ENCODE data around the gene MED4. TPM values are rescaled to one million over a fixed set of nuclear protein-coding genes. Genes with fewer than 3 reads are reported as not detected.
A peak's percentile ranks its signal among the peaks of the same experiment; 100 is the strongest.

MED4 gene
- total and polyA plus RNA-seq, 10 donors = 35.7 to 61.7 (median 43.0) TPM

DNA sequence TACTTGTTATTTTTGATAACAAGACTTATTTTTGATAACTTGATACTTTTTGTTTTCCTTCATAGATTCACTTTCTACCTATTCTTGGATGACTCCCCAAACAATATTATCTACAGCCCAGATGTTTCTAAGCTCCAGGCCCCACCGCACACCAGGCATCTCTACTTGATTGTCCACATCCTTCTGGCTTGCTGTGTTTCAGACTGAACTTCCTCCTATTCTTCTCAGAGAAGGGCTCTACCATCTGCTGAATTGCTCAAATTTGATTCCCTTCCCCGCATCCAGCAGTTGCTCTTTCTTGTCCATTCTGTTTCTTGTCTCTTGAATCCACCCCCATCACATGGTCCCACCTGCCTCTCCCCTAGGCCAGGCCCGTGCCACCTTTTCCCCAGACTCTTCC, 44.4 kb downstream of the MED4 start:
- no peak overlapping the region for H3K27ac ChIP-seq
- intact Hi-C loops (cut with DNase I; ENCODE audit: low total_unique reads) = no loop called here

DNA sequence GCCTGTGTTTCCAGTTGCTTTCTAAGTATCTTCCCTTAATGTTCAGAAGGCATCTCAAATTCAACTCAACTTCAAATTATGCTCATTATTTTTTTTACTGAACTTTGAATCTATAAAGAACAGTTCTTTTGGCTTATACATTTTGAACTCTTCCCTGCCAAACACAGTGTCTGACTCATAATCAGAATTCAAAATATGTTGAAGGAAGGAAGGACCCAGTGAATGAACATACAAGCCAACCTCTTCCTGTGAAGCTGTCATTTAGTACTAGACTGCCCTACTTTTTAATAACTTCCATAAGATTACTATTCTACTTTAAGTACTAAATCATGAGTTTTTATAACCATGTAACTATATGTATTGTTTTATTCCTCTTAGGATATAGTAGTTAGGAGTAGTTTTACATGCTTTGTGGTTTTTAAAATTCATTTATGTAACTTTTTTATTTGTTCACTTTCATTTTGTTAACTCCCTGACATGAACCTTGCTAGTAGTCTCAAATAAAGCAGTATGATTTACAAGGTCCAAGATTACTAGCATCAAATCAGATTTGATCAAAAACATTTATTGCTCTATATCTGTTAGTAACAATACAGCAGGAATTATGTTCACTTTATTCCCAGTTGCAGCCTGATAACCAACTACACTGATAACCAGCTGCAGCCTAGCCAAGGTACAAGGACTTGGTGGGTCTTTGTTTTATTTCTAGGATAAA, 51.0 kb downstream of the MED4 start:
- H3K27ac ChIP-seq = peak overlapping the region in 2 of 8 donors; percentile 24 to 37
- no peaks in the 10 kb centered on the region for H3K9me3 ChIP-seq
- intact Hi-C loops (cut with DNase I; ENCODE audit: low total_unique reads) = no loop called here
- no peak overlapping the region for H3K4me3 ChIP-seq
- H3K27me3 ChIP-seq (replicated peaks in 1 of 7) = no peaks in the 10 kb centered on the region
- H3K4me1 ChIP-seq = peaks cover 0 to 3% (median 2%) of the 10 kb centered on the region in 6 donors
- H3K36me3 ChIP-seq = peaks cover 0 to 59% (median 16%) of the 10 kb centered on the region in 6 donors
- DNase-seq = no peak
- no peak for TF ChIP-seq POLR2A (IDR thresholded peaks at IDR 0.05)
- TF ChIP-seq POLR2AphosphoS5 (IDR thresholded peaks at IDR 0.05) = no peak
- TF ChIP-seq CTCF (IDR thresholded peaks at IDR 0.05 in 8 of 11, conservative IDR thresholded peaks at IDR 0.05 in 3 of 11) = no peak

More for the DNA sequence above, 44.4 kb downstream of the MED4 start:
- Histone ChIP-seq H3K4me3 (no peak overlapping the region), H3K9me3 (no peaks in the 10 kb centered on the region), H3K36me3 (peaks cover 0 to 94% (median 39%) of the 10 kb centered on the region in 6 donors), H3K27me3 (replicated peaks in 1 of 7) (no peaks in the 10 kb centered on the region), H3K4me1 (no peaks in the 10 kb centered on the region)
- 81 to 86% (median 83%) methylated on average over 3 of the region's 3 CpGs for WGBS, 5 donors
- no peak for DNase-seq
- TF ChIP-seq POLR2AphosphoS5 (IDR thresholded peaks at IDR 0.05) = no peak
- no peak for TF ChIP-seq CTCF (IDR thresholded peaks at IDR 0.05 in 8 of 11, conservative IDR thresholded peaks at IDR 0.05 in 3 of 11)
- TF ChIP-seq POLR2A (IDR thresholded peaks at IDR 0.05) = no peak

- Histone ChIP-seq H3K27ac (no peak overlapping the region), H3K4me3 (no peak overlapping the region), H3K9me3 (no peaks in the 10 kb centered on the region), H3K36me3 (peaks cover 0 to 48% (median 11%) of the 10 kb centered on the region in 6 donors), H3K27me3 (replicated peaks in 1 of 7) (no peaks in the 10 kb centered on the region), H3K4me1 (peaks cover 0 to 12% (median 8%) of the 10 kb centered on the region in 6 donors)
- intact Hi-C loops (cut with DNase I; ENCODE audit: low total_unique reads) = no loop called here
- no peak for TF ChIP-seq POLR2AphosphoS5 (IDR thresholded peaks at IDR 0.05)
- no peak for TF ChIP-seq POLR2A (IDR thresholded peaks at IDR 0.05)
- no peak for TF ChIP-seq CTCF (IDR thresholded peaks at IDR 0.05 in 8 of 11, conservative IDR thresholded peaks at IDR 0.05 in 3 of 11)
- no peak for DNase-seq
- 97 to 99% (median 97%) methylated on average over 2 of the region's 2 CpGs for WGBS, 5 donors
These were observed 52.0 kb downstream of the MED4 start for GRCh38 chr13:48042894-48043293.

- H3K9me3 ChIP-seq = no peaks in the 10 kb centered on the region
- no peak for TF ChIP-seq CTCF (IDR thresholded peaks at IDR 0.05 in 8 of 11, conservative IDR thresholded peaks at IDR 0.05 in 3 of 11)
- TF ChIP-seq POLR2AphosphoS5 (IDR thresholded peaks at IDR 0.05) = no peak
- no peak for TF ChIP-seq POLR2A (IDR thresholded peaks at IDR 0.05)
- 85 to 95% (median 95%) methylated on average over 1 of the region's 1 CpG for WGBS, 5 donors
- H3K4me1 ChIP-seq = peaks cover 10 to 28% (median 16%) of the 10 kb centered on the region in 6 donors
- H3K27ac ChIP-seq = no peak overlapping the region
- H3K4me3 ChIP-seq = no peak overlapping the region
- H3K36me3 ChIP-seq = peaks cover 0 to 30% (median 9%) of the 10 kb centered on the region in 6 donors
- DNase-seq = no peak
- intact Hi-C loops (cut with DNase I; ENCODE audit: low total_unique reads) = no loop called here
- no peaks in the 10 kb centered on the region for H3K27me3 ChIP-seq (replicated peaks in 1 of 7)
These were observed 54.0 kb downstream of the MED4 start for GRCh38 chr13:48040896-48041295.

Measured in spleen (tissue), 11 donors.